NAMALWA (cell line): ENCODE data around the gene AUP1.

Experiments used
- DNase-seq: peaks from one replicate; pipeline ENCODE4 v3.0.0-alpha.2; 2015; ENCODE audit warnings: low spot score

AUP1 gene

GRCh38 chr2:74513605-74514367, 15.7 kb downstream of the AUP1 start:
- no peak for DNase-seq

- DNase-seq = no peak
Observed at GRCh38 chr2:74512744-74513604, 16.5 kb downstream of the AUP1 start.

- DNase-seq = no peak
Observed at GRCh38 chr2:74511104-74511989, 18.2 kb downstream of the AUP1 start.

- no peak for DNase-seq
Observed at GRCh38 chr2:74510272-74510671, 19.2 kb downstream of the AUP1 start.

GRCh38 chr2:74507926-74508520, 21.5 kb downstream of the AUP1 start:
- DNase-seq = peak; percentile 35

GRCh38 chr2:74507145-74507925, 22.2 kb downstream of the AUP1 start, which contains the start of gene PCGF1:
Gene PCGF1, minus strand, starts transcription at chr2:74507695. Its CDS starts 27 bp downstream, at chr2:74507668.
- DNase-seq = peak; percentile 98

GRCh38 chr2:74505448-74506246, 23.9 kb downstream of the AUP1 start:
- no peak for DNase-seq

- DNase-seq = no peak
Observed at GRCh38 chr2:74504591-74504990, 24.9 kb downstream of the AUP1 start.

- no peak for DNase-seq
Observed at GRCh38 chr2:74503506-74504475, 25.7 kb downstream of the AUP1 start.

GRCh38 chr2:74502720-74503505, 26.6 kb downstream of the AUP1 start:
- DNase-seq = no peak

GRCh38 chr2:74502147-74502719, 27.3 kb downstream of the AUP1 start:
- DNase-seq = no peak

- DNase-seq = peak; percentile 23
Observed at GRCh38 chr2:74501335-74502071, 28.0 kb downstream of the AUP1 start.

GRCh38 chr2:74500578-74500946, 28.9 kb downstream of the AUP1 start:
- no peak for DNase-seq

GRCh38 chr2:74499940-74500577, 29.4 kb downstream of the AUP1 start:
- DNase-seq = no peak

GRCh38 chr2:74499267-74499939, 30.1 kb downstream of the AUP1 start, which contains the start of gene LBX2:
Gene LBX2, minus strand, starts transcription at chr2:74499603. Its CDS starts 66 bp downstream, at chr2:74499537.
- no peak for DNase-seq
